HG03354 (cell line): ENCODE results near the gene DUOXA1.
"Not testable (repeated sequence)": the region's sequence is repeated elsewhere in the genome, so short reads cannot be mapped to it uniquely, and the experiment has no call there.

Experiments used
- ATAC-seq: cut with Tn5 transposase; IDR thresholded peaks from one replicate; pipeline ENCODE4 v1.9.1; 2021; ENCODE audit warnings: mild to moderate bottlenecking; ENCODE audit not compliant: unreplicated experiment, poor library complexity, severe bottlenecking

DUOXA1 gene

DNA sequence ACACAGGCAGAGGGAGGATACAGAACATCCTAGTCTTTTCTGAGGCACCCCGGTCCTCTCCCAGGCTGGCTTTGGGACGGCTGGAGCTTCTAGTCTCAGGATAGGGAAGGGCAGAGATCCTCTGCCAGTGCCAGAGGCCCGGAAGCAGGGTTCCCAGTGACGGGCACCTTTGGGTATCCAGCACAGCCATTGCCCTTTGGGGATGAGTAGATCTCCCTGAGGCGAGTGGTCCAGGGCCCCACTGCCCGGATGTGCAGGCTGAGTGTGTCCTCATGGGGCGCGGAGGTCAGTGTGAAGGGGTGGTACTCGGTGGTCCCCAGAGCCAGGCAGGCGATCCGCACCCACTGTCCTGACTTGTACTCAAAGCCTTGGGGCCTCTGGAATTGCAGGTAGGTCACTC lies 34.0 kb downstream of the DUOXA1 start:
- no peak for ATAC-seq

DNA sequence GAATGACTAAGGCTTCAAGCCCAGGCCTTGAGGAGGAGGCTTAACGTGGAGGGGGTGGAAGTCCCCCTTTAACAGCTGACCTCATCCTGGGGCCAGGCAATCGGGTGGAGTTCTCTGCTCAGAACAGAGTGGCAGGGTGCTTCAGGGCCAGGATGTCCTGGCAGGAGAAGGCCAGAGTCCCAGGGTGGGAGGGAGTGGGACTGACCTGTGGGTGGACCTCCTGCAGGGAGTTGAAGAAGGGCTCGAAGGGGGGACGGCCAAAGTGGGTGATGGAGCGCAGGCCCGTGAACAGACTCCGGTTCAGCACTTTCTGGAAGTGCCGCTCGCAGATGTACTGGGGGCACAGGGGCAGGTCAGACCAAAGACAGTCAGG lies 35.3 kb downstream of the DUOXA1 start:
- no peak for ATAC-seq

DNA sequence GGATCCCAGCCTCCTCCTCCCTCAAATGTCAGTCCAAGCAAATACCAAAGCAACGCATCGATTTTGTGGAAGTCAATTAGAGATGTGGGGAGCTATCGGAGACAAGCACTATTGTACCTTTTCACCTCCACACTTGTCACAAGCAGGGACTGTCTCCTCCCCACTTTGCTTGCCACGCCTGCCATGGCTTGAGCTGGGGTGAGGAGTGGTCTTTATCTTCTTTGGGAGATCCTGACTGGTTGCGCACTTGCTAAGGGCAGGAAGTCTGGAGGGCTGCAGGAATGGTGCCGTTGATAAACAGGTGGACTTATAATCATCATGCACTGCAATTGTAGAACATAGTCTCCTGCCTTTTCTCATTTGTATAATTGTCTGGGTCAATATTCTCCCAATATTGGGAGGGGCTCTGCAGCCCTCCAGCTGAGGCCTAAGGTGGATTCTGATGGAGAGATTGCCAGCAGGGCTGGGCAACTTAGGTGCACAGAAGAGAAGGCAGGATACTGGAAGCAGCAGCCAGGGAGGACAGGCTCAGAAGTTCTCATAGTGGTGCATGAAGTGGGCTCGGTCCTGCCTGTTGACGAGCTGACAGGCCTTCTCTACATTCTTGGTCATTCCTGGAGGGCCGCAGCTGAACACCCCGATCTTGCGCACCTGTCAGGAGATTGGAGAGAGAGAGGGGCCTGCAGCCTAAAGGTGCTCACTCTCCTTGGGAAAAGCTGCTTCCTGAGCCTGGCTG lies 35.9 kb downstream of the DUOXA1 start:
- no peak for ATAC-seq

DNA sequence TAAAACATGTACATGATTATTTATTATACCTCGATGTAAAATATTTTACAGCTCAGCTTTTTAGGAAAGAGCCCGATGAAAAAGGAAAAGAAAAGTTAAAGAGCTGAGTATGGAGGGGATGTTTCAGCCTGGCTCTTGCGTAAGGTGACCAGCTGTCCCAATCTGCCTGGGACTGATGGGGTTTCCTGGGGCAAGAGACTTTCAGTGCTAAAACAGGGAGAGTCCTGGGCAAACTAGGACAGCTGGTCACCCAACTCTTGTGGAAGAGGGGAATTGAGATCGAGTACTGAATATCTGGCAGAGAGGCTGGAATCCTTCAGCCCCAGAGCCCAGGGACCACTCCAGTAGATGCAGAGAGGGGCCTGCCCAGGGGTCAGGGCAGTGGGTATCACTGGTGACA lies 36.7 kb downstream of the DUOXA1 start:
- no peak for ATAC-seq

DNA sequence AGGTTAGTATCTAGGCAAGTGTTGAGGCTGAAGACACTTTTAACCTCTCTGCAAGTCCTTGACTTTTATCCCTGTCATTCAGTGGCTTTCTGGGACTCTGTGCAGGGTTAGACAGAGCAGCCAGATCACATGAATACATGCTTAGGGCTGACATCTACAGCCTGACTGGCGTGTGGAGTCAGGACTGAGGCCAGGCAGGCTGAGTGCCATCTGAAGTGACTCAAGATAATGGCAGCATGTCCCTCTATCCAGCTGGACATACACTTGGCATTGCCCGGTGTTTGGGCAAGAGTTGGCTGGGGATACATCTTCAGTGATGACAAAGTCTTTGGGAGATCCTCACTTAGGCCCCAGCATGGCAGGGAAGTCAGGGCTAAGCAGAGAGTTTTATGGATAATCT lies 38.1 kb downstream of the DUOXA1 start:
- ATAC-seq = no peak

DNA sequence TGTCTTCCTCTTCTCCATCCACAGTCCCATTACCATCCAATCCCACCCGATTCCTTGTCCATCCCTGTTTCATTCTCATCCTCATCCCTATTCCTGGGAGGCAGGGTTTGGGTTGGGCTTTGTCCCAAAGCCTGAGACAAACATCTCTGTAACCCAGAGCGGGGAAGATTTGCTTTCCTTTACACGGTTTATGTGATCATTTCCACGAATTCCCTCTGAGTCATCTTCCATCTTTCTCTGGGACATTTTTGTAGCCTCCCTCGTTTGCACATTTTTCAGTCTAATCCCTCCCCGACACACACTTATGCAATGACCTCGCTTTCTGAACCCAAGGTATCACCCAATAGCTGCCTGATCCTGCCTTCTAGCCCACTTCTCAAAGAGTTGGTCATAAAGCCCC lies 38.5 kb downstream of the DUOXA1 start:
- ATAC-seq = no peak

DNA sequence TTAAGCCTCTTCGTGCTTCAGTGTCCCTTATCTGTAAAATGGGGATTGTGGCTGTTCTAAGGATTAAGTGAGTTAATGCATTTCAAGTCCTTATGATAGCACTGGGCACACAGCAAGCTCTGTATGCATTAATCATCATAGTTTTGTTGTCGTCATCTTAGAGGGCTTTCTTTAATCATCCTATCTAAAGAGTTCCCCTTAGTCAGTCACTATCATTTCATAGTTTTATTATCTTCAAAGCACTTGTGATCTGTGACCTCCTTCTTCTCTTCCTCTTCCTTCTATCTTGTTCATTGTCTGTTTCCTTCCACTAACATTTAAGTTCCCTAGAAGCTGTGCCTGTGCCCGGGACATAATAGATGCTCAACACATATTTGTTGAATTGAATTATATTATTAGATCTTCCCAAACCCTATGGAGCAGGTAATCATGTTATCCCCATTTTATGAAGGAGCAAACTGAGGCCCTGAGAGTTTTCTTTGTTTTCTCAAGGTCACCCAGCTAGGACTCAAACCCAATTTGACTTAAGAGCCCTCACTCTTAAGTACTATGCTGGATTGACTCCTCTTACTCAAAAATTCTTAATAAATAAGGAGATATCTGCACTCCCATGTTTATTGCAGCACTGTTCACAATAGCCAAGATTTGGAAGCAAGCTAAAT lies 39.8 kb downstream of the DUOXA1 start:
- ATAC-seq = no peak

DNA sequence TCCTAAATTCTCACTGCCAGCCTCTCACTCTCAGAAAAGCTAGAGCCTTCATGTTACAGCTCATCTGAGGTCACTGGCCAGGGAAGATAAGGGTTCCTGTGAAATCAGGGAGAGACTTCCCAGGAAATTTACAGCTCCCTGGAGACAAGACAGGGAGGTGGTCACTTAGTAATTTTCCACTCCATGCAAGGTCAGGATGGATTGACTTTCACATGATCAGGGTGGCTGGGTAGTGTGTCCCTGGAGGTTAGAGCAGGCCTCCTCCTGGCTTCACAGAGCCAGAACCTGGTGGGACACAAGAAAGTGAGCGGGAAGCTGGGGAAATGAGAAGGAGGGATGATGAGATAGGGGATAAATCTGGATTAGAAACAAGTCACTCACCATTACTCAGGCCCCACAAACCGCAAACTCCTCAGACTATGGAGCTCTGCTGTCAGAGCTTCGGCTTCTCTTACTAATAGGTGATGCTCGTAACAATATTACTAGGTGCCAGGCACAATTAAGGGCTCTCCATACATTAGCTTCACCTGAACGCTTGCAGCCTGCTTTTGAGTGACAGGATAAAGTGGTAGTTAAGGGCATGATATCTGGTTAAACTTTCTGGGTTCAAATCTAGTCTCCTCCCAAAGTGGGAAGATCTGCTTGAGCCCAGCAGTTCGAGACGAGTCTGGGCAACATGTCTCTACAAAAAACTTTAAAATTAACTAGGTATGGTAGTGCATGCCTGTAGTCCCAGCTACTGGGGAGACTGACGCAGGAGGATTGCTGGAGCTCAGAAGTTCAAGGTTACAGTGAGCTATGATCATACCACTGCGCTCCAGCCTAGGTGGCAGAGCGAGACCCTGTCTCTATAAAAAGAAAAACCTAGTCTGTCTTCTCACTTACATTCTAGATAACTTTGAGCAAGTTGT lies 40.6 kb downstream of the DUOXA1 start:
- no peak for ATAC-seq

DNA sequence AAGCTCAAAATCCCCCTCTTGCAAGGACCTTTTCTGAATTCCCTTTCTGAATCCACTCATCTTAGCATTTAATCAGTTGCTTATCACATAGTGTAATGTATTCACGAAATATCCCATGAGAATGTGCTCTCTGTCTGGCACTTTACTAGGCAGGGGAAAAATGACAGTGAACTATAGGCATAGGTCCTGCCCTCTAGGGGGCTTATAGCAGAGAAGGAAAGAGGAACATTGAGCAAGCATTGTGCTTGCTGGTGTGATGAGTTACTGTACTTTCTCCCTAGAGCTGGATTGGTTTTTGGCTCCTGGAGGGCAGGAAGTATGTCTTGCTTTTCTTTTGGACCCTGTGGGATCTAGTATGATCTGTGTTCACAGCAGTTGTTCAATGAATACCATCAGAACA lies 42.2 kb downstream of the DUOXA1 start:
- no peak for ATAC-seq

DNA sequence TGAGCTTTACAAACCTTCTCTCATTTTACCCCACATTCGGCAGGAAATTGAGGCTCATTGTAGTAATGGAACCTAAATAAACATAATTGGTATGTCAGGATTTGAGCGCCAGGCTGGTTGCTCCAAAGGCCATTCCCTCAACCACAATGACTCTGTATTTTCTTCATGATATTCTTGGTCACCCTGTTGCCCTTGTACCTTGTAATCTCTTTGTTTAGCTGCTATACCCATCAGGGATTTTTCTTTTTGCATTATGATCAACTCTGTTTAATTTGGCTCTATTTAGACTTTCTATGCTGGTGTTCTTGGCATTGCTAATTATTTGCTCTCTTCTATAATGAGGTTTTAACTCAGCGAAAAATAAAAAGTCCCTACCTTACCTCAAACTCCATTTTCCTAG lies 45.5 kb downstream of the DUOXA1 start:
- no peak for ATAC-seq

DNA sequence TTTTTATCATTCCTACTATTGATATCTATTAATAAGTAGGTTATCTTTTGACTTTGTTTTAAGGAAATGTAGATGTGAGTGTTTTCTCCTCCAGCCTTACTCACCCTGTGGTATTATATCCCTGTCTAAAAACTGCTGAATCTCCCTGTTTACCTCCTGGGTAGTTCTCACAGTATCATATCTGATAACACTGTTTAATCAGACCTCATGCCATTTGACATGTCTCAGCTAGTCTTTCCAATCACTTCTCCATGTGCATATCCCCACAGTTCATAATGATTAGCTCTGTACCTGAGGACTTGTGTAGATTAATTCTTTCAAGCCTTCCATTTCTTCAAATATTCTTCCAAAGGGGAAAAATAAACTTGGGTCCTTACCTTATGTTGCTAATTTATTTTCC lies 46.5 kb downstream of the DUOXA1 start:
- ATAC-seq = no peak

DNA sequence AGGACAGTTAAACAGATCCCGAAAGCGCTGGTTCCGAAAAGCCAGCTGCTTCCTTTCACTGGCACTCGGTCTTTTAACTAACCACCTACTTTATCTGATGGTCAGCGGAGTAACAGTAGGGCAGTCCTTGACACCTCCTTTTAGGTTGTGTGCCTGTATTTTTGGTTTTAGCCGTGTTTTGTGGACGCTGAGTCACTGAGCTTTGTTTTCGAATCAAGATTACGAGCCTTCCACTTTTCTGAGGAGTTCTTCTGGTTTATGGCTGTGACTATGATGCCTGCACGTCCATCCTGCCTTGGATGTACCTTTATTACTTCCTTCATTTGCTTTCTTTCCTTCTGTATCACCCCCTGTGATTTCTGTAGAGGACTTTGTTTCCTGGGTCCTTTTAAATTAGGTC lies 47.3 kb downstream of the DUOXA1 start:
- not testable (repeated sequence) for ATAC-seq

DNA sequence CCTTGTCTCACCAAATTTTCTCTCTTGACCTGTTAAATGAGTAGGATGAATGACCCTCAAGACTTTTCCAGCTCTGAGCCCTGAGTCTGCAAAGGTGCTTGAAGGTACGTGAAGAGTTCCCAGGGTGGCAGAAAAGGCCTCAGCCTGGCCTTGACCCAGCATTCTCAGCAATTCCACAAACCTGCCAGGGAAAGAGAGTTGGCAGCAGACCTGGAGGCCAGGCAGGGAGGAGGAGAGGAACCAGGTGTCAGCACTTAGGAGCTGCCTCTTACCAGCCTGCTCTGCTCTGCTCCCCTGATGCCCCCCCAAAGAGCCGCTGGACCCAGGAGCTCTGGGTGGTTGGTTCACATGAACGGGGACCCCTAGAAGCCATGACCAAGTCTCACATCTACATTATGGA lies 49.1 kb downstream of the DUOXA1 start:
- ATAC-seq = not testable (repeated sequence)

DNA sequence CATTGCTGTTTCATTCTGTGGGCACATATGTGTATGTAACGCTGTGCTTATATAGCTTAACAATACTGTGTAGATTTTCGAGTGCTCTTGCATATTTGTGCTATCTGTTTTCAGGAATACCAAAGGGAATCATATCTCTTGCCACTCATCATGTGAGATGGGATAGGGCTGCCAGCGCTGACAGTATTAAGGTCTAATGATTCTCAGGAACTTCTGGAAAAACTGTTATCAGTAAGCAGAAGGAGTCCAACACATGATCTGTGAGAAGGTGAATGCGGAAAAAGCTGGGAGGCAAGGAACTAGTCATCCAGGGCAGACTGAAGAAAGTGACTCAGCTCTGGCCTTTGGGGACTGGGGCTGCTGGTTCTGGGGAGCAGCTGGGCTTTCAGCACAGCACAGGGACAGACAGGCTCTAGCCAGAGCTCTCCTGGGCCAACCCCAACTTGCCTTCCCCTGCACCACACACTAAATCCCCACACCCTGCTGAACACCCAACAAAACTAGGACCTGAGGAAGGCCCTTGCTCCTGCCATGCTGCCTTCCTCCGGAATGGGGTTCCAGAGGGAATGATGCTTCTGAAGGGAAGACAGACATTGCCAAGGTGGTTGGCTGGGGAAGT lies 49.9 kb downstream of the DUOXA1 start:
- not testable (repeated sequence) for ATAC-seq

DNA sequence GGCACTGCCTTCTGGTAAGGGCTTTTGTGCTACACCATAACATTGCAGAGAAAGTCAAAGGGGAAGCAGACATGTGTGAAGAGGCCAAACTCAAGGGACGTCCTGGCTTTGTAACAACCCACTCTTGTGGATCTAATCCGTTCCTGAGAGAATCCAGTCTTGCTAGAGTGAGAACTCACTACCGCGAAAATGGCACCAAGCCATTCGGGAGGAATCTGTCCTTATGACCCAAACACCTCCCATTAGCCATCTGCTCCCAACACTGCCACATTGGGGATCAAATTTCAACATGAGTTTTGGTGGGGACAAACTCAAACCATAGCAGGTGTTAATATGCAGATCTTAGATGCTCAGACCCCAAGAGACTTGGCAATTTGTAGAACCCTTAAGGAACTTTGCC lies 50.5 kb downstream of the DUOXA1 start:
- not testable (repeated sequence) for ATAC-seq

DNA sequence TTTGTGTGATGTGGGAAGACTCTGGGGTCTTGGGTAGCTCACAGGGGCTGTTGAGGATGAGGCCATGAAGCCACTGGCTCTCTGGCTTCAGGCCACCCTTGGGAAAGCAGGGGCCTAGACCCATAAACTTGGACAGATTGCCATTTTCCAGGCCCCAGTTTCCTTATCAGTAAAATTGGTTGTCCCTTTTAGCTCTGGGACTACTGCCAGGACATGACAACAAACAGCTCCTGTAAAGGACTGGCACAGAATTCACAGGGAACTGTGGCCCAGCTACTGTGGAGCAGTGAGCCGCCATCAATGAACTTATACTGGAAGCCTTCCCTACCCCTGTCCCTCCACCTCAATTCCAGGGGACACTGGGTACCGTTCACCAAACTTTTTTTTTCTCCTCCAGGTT lies 52.3 kb downstream of the DUOXA1 start:
- ATAC-seq = not testable (repeated sequence)

DNA sequence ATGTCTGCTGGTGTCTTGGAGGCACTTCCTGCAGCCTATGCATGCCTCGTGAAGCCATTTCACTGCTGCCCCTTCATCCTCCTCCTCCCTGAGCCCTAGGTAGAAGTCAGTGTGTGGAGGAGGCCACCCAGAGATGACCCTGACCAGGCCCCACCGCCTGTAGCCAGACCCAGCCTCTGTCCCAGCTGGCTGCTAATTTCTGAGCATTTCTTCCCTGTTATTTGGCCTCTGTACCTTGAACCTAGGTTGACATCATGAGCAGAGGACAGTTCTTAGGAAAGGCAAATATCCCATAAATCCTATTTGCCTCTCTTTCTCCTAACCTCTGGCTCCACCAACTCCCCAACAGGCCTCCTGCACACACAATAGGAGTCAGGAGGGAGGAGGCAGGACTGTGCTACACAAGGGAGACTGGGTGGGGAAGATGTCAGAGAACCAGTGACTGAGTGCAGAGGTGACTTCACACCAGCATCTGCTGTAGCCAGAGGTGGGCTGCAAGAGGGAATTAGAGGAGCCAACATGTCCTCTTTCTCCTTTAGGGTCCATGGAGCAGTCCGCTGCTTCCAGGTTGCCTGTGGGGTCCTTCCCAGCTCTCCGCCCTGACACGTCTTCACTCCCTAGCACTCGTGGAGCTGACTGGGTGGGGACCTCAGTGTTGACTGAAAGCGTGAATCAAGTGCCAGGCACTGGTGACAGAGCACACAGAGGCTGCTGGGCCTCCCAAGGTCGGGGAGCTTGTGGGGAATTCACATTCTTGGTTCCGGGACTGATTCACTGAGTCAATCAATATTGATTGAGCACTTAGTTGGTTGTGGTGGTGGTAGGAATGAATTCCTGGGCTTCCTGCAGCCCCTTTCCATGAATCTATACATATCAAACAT lies 54.0 kb downstream of the DUOXA1 start:
- not testable (repeated sequence) for ATAC-seq

DNA sequence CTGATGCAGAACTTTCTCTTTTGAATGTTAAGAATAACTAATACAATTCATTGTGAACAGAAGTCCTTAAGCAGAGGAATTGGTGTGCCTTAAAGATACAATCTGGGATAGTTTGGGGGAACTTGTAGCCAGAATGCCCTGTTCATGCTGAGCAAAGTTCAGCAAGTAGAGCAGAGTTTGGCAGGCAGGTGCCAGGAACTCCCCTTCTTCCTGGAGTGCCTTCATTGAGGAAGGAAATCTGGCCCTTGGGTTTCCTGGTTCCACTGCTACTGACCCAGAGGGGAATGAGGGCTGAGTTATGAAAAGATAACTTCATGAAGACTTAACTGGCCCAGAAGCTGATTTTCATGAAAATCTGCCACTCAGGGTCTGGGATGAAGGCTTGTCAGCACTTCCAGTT lies 56.1 kb downstream of the DUOXA1 start:
- not testable (repeated sequence) for ATAC-seq

DNA sequence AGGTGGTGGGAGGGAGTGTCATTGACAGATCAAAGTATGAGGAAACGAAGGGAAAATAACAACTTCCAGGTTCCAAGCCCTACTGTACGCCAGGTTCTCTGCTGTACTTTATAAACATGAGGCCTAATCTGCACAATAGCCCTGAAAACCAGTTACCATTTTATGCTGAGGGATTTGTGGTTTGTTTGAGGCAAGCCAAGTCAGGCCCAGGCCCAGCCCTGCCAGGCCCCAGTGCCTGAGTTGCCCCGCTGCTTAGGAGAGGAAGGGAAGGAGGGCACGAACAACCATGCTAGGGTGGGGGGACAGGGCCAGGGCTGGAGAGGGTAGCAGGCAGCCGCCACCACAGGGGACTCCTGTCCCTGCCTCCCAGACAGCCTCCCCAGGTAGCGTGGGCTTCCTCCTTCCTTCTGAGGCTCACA lies 59.7 kb downstream of the DUOXA1 start:
- ATAC-seq = not testable (repeated sequence)
